GM23338 (cell line): ENCODE measurements around the gene CCDC200. TPM values are rescaled to one million over a fixed set of nuclear protein-coding genes. Genes with fewer than 3 reads are reported as not detected.

ENCODE experiments used
- ATAC-seq: fragments of 200-7000 bp; cut with Tn5 transposase; 3 replicates; pipeline ENCODE4 v1.9.1; 2020
- DNase-seq: peaks from one replicate; pipeline ENCODE4 v3.0.0-alpha.2; 2015; ENCODE audit warnings: low spot score
- H2AFZ ChIP-seq: fragments of 200-600 bp; sonication (generic); 2 replicates; pipeline ENCODE4 v1.8.0; 2016; ENCODE audit warnings: antibody characterized with exemption, mild to moderate bottlenecking, moderate library complexity
- H3F3A ChIP-seq: fragments of 200-600 bp; sonication (generic); replicated peaks from 2 replicates; pipeline ENCODE4 v1.8.0; 2017; ENCODE audit warnings: antibody characterized with exemption, mixed run types, low read depth
- H3K27ac ChIP-seq: fragments of 200-600 bp; sonication (generic); 2 replicates; pipeline ENCODE4 v1.6.1; 2016; ENCODE audit warnings: low read depth
- H3K27me3 ChIP-seq: fragments of 200-600 bp; sonication (generic); 2 replicates; pipeline ENCODE4 v1.8.0; 2016; ENCODE audit warnings: mild to moderate bottlenecking, mixed run types, moderate library complexity; ENCODE audit not compliant: insufficient read depth
- H3K36me3 ChIP-seq: fragments of 200-600 bp; sonication (generic); 2 replicates; pipeline ENCODE4 v1.8.0; 2016; ENCODE audit warnings: mild to moderate bottlenecking; ENCODE audit not compliant: insufficient read depth
- H3K4me1 ChIP-seq: fragments of 200-600 bp; sonication (generic); 2 replicates; pipeline ENCODE4 v1.8.0; 2016; ENCODE audit warnings: mild to moderate bottlenecking, moderate library complexity; ENCODE audit not compliant: insufficient read depth
- H3K4me2 ChIP-seq: fragments of 200-600 bp; sonication (generic); 2 replicates; pipeline ENCODE4 v1.7.1; 2017; ENCODE audit warnings: mixed run types
- H3K4me3 ChIP-seq: fragments of 200-600 bp; sonication (generic); 2 replicates; pipeline ENCODE4 v1.6.1; 2016; ENCODE audit warnings: mixed run types
- H3K79me2 ChIP-seq: fragments of 200-600 bp; sonication (generic); replicated peaks from 2 replicates; pipeline ENCODE4 v1.8.0; 2017; ENCODE audit warnings: mild to moderate bottlenecking; ENCODE audit not compliant: insufficient read depth
- H3K9me2 ChIP-seq: fragments of 200-600 bp; sonication (generic); 2 replicates; pipeline ENCODE4 v1.8.0; 2017; ENCODE audit not compliant: insufficient read depth
- H4K20me1 ChIP-seq: fragments of 200-600 bp; sonication (generic); replicated peaks from 2 replicates; pipeline ENCODE4 v1.8.0; 2017; ENCODE audit warnings: mild to moderate bottlenecking; ENCODE audit not compliant: insufficient read depth
- H3K27ac Mint-ChIP-seq: 2 replicates; pipeline ENCODE4 v1.8.0; 2020; ENCODE audit warnings: inconsistent platforms, mild to moderate bottlenecking, moderate library complexity, mixed read lengths
- H3K27me3 Mint-ChIP-seq: 3 replicates; pipeline ENCODE4 v1.8.0; 2022; ENCODE audit warnings: low read depth, mild to moderate bottlenecking, moderate library complexity, mixed read lengths, inconsistent platforms; ENCODE audit not compliant: insufficient read depth, poor library complexity
- H3K36me3 Mint-ChIP-seq: 3 replicates; pipeline ENCODE4 v1.8.0; 2021; ENCODE audit warnings: low read depth, mild to moderate bottlenecking, inconsistent platforms, moderate library complexity, mixed read lengths
- H3K4me1 Mint-ChIP-seq: 3 replicates; pipeline ENCODE4 v1.8.0; 2020; ENCODE audit warnings: mild to moderate bottlenecking, inconsistent platforms, mixed read lengths
- H3K4me3 Mint-ChIP-seq: 3 replicates; pipeline ENCODE4 v1.8.0; 2021; ENCODE audit warnings: moderate library complexity, mild to moderate bottlenecking, inconsistent platforms, mixed read lengths
- H3K9me3 Mint-ChIP-seq: 3 replicates; pipeline ENCODE4 v1.8.0; 2020; ENCODE audit warnings: moderate library complexity, mild to moderate bottlenecking, inconsistent platforms, mixed read lengths
- CTCF ChIP-seq, 2 experiments: fragments of 200-600 bp in 1 of 2; sonication (generic) in 1 of 2; conservative IDR thresholded peaks; 2 replicates each; pipeline versions ENCODE4 v1.5.1 to v1.6.1; 2016 to 2017; ENCODE audit warnings: antibody characterized with exemption in 2 of 2, low read depth in 2 of 2, mild to moderate bottlenecking in 2 of 2, moderate library complexity in 1 of 2
- ETS1 ChIP-seq: IDR thresholded peaks from 2 replicates; pipeline ENCODE4 v1.6.1; 2016; ENCODE audit warnings: antibody characterized with exemption
- EZH2 ChIP-seq: fragments of 200-600 bp; sonication (generic); IDR thresholded peaks from one replicate; pipeline ENCODE4 v1.8.0; 2017; ENCODE audit warnings: antibody characterized with exemption, mild to moderate bottlenecking, low read depth; ENCODE audit not compliant: unreplicated experiment
- EZH2phosphoT487 ChIP-seq: fragments of 200-600 bp; sonication (generic); IDR thresholded peaks from one replicate; pipeline ENCODE4 v1.8.1; 2018; ENCODE audit warnings: antibody characterized with exemption; ENCODE audit not compliant: unreplicated experiment
- JUNB ChIP-seq: IDR thresholded peaks from one replicate; pipeline ENCODE4 v1.6.1; 2016; ENCODE audit warnings: antibody characterized with exemption; ENCODE audit not compliant: unreplicated experiment
- NANOG ChIP-seq: IDR thresholded peaks from 2 replicates; pipeline ENCODE4 v1.6.1; 2016; ENCODE audit warnings: antibody characterized with exemption, borderline replicate concordance
- POLR2AphosphoS5 ChIP-seq: IDR thresholded peaks from 2 replicates; pipeline ENCODE4 v1.6.1; 2016; ENCODE audit warnings: antibody characterized with exemption, low read depth
- REST ChIP-seq: IDR thresholded peaks from one replicate; pipeline ENCODE4 v1.6.1; 2018; ENCODE audit warnings: antibody characterized with exemption; ENCODE audit not compliant: unreplicated experiment
- STAT1 ChIP-seq: IDR thresholded peaks from one replicate; pipeline ENCODE4 v1.6.1; 2016; ENCODE audit warnings: antibody characterized with exemption; ENCODE audit not compliant: unreplicated experiment
- ZNF114 ChIP-seq: fragments of 250-450 bp; sonication (Bioruptor Pico); IDR thresholded peaks from 2 replicates; pipeline ENCODE4 v1.5.0; 2020; ENCODE audit warnings: mild to moderate bottlenecking, moderate library complexity
- ZNF331 ChIP-seq: fragments of 250-450 bp; sonication (Bioruptor Pico); IDR thresholded peaks from 2 replicates; pipeline ENCODE4 v1.5.0; 2020; ENCODE audit warnings: low read depth, mild to moderate bottlenecking, moderate library complexity
- ZNF462 ChIP-seq: fragments of 250-450 bp; sonication (Bioruptor Pico); IDR thresholded peaks from 2 replicates; pipeline ENCODE4 v1.5.0; 2020; ENCODE audit warnings: mild to moderate bottlenecking, moderate library complexity
- polyA plus RNA-seq: library from polyadenylated mRNA; unstranded; fragments of >200 nt; fragmentation: Nextera tagmentation; extraction: Ambion mirVana; gene quantifications from 2 replicates; pipeline ENCODE4 v1.2.1, GENCODE V29; 2016
- total RNA-seq: library from RNA; depleted of rRNA; stranded (reverse); fragments of >200 nt; shearing (Covaris generic); gene quantifications from 2 replicates; pipeline ENCODE4 v1.2.3, GENCODE V29; 2014

Gene CCDC200
- total and polyA plus RNA-seq, 2 experiments from 2014 or later = not detected

GRCh38 chr17:43216369-43216761 lies 12.1 kb downstream of the CCDC200 start:
- no peak overlapping the region for H3K27ac Mint-ChIP-seq
- no peaks in the 10 kb centered on the region; the same call in 2 of the 3 replicates for H3K9me3 Mint-ChIP-seq
- no peaks in the 10 kb centered on the region for H3K9me2 ChIP-seq
- no peaks in the 10 kb centered on the region for H3K79me2 ChIP-seq
- TF ChIP-seq EZH2 = no peak
- TF ChIP-seq REST = no peak
- no peak for TF ChIP-seq ZNF331 (CRISPR knock-in tag)
- no peak for TF ChIP-seq ZNF462 (CRISPR knock-in tag)
- TF ChIP-seq EZH2phosphoT487 = no peak
- no peak for TF ChIP-seq NANOG
- no peak for TF ChIP-seq CTCF (conservative IDR thresholded peaks at IDR 0.05; ENCODE audit: low read depth in 2 of 2)
- no peak for TF ChIP-seq ETS1
- TF ChIP-seq STAT1 = no peak
- no peak for TF ChIP-seq JUNB
- no peak for TF ChIP-seq POLR2AphosphoS5
- TF ChIP-seq ZNF114 (CRISPR knock-in tag) = no peak
- peaks cover 3% of the 10 kb centered on the region; the same call in 1 of the 3 replicates for H3K36me3 Mint-ChIP-seq
- no peak for ATAC-seq
- peaks cover 12% of the 10 kb centered on the region for H3K4me1 ChIP-seq
- no peak overlapping the region for H3K4me3 Mint-ChIP-seq
- no peak overlapping the region for H3K4me2 ChIP-seq
- H3K4me1 Mint-ChIP-seq = peaks cover 10% of the 10 kb centered on the region
- no peak overlapping the region for H3K4me3 ChIP-seq
- H2AFZ ChIP-seq = no peak overlapping the region
- H3F3A ChIP-seq = no peaks in the 10 kb centered on the region
- peaks cover 7% of the 10 kb centered on the region for H3K27me3 Mint-ChIP-seq
- no peaks in the 10 kb centered on the region for H4K20me1 ChIP-seq
- no peaks in the 10 kb centered on the region for H3K27me3 ChIP-seq
- H3K27ac ChIP-seq = no peak overlapping the region
- no peaks in the 10 kb centered on the region for H3K36me3 ChIP-seq
- DNase-seq = no peak
